ENCODE data around the gene NRXN3. TPM values are rescaled to one million over a fixed set of nuclear protein-coding genes. Genes with fewer than 3 reads are reported as not detected.

The NRXN3 gene
- total and polyA plus RNA-seq, 2 experiments from 2014 or later, result 1.0 to 1.8 TPM

DNA sequence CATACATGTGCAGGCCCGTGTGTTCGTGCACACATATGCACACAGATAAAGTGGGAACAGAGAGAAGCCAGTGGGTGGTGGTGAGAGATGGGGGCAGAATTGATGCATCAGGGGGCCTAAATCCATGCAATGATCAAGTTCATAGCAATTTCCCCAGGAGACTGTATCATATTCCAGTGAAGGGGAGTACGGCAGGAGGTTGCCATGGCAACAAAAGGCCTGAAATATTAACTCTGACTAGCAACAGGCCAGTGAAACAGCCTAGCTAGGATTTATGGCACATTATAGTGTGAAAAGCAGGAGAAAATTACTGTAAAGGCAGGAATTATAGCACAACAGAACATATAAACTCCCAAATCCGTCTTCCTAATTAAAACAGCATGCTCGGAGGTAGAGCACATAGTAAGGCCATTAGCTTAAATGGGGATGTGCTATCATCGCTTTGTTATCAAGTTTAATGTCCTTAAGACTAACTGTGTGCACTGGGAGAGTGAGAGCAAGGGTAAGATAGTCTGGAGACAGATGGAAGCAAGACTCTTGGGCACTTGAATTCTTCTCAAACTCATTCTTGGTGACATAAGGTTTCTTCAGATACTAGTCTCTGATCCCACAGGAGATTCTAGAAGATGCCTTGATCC, 1234.8 kb downstream of the NRXN3 start (continued):
- TF ChIP-seq CREB1 (CRISPR knock-in tag; IDR thresholded peaks at IDR 0.05; ENCODE audit: low read depth) (no peak), STAT1 (IDR thresholded peaks at IDR 0.05; ENCODE audit: unreplicated experiment) (no peak), ZNF114 (CRISPR knock-in tag; IDR thresholded peaks at IDR 0.05) (no peak), NANOG (IDR thresholded peaks at IDR 0.05; ENCODE audit: borderline replicate concordance) (no peak)
- TF ChIP-seq, protein P1, sequence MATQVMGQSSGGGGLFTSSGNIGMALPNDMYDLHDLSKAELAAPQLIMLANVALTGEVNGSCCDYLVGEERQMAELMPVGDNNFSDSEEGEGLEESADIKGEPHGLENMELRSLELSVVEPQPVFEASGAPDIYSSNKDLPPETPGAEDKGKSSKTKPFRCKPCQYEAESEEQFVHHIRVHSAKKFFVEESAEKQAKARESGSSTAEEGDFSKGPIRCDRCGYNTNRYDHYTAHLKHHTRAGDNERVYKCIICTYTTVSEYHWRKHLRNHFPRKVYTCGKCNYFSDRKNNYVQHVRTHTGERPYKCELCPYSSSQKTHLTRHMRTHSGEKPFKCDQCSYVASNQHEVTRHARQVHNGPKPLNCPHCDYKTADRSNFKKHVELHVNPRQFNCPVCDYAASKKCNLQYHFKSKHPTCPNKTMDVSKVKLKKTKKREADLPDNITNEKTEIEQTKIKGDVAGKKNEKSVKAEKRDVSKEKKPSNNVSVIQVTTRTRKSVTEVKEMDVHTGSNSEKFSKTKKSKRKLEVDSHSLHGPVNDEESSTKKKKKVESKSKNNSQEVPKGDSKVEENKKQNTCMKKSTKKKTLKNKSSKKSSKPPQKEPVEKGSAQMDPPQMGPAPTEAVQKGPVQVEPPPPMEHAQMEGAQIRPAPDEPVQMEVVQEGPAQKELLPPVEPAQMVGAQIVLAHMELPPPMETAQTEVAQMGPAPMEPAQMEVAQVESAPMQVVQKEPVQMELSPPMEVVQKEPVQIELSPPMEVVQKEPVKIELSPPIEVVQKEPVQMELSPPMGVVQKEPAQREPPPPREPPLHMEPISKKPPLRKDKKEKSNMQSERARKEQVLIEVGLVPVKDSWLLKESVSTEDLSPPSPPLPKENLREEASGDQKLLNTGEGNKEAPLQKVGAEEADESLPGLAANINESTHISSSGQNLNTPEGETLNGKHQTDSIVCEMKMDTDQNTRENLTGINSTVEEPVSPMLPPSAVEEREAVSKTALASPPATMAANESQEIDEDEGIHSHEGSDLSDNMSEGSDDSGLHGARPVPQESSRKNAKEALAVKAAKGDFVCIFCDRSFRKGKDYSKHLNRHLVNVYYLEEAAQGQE (IDR thresholded peaks at IDR 0.05; ENCODE audit: unreplicated experiment), result no peak

DNA sequence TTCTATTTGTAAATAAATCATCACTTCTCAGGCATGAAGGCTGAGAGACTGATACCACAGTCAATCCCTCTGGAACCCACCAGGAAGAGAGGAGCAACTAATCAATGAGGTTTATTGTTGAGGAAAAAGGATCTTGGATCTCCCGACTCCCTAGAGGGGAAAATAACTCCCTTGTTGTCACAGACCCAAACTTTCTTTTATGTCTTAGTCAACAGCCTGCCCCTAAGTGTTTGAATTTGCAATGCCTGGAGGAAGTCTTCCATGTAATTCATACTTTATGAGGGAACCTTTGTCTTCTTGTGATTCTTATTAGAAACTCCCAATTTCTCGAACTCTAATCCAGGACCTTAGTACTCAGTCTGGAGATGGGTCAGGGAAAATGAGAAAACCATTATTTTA, 1235.3 kb downstream of the NRXN3 start:
- H3K27me3 ChIP-seq (ENCODE audit: insufficient read depth), result no peaks in the 10 kb centered on the region
- H3K4me3 ChIP-seq, result no peak overlapping the region
- no peak overlapping the region for H3K27ac Mint-ChIP-seq
- H3K4me2 ChIP-seq, result no peak overlapping the region
- H3K4me3 Mint-ChIP-seq, result no peak overlapping the region
- no peaks in the 10 kb centered on the region for H3K36me3 ChIP-seq (ENCODE audit: insufficient read depth)
- H3K36me3 Mint-ChIP-seq (ENCODE audit: low read depth), result no peaks in the 10 kb centered on the region
- H3K27ac ChIP-seq (ENCODE audit: low read depth), result no peak overlapping the region
- no peak for DNase-seq (ENCODE audit: low spot score)
- TF ChIP-seq EZH2phosphoT487 (IDR thresholded peaks at IDR 0.05; ENCODE audit: unreplicated experiment) (no peak), STAT1 (IDR thresholded peaks at IDR 0.05; ENCODE audit: unreplicated experiment) (no peak)
- H3K4me1 Mint-ChIP-seq, result peaks cover 13% of the 10 kb centered on the region; the same call in 2 of the 3 replicates
- 0 out of 2 replicates have a peak, but pooled peaks cover 3% of the 10 kb centered on the region for H3K4me1 ChIP-seq (ENCODE audit: insufficient read depth)
- H3F3A ChIP-seq (replicated peaks; ENCODE audit: low read depth), result no peaks in the 10 kb centered on the region
- H4K20me1 ChIP-seq (replicated peaks; ENCODE audit: insufficient read depth), result no peaks in the 10 kb centered on the region
- no peak for ATAC-seq
- no peaks in the 10 kb centered on the region for H3K27me3 Mint-ChIP-seq (ENCODE audit: insufficient read depth, low read depth, poor library complexity)
- H3K79me2 ChIP-seq (replicated peaks; ENCODE audit: insufficient read depth), result no peaks in the 10 kb centered on the region
- no peaks in the 10 kb centered on the region; the same call in 2 of the 3 replicates for H3K9me3 Mint-ChIP-seq
- H3K9me2 ChIP-seq (ENCODE audit: insufficient read depth), result no peaks in the 10 kb centered on the region
- no peak overlapping the region for H2AFZ ChIP-seq

DNA sequence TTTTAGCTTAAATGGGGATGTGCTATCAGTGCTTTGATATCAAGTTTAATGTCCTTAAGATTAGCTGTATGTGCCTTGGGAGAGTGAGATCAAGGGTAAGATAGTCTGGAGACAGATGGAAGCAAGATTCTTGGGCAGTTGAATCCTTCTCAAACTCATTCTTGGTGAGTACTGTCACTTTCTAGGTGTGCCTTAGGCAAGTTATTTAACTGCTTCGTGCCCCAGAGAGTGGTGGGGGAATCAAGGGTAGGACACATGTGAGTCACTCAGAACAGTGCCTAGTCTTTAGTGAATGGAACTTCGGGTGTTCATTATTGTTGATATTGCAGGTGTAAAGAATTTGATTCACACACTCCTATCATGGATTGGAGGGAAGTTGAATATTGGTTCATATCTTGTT, 1237.4 kb downstream of the NRXN3 start:
- H3K27ac Mint-ChIP-seq, result no peak overlapping the region
- Histone ChIP-seq H3K27ac (ENCODE audit: low read depth) (no peak overlapping the region), H3K79me2 (replicated peaks; ENCODE audit: insufficient read depth) (no peaks in the 10 kb centered on the region), H3K9me2 (ENCODE audit: insufficient read depth) (no peaks in the 10 kb centered on the region), H3K27me3 (ENCODE audit: insufficient read depth) (no peaks in the 10 kb centered on the region), H3K4me3 (no peak overlapping the region), H3K4me1 (ENCODE audit: insufficient read depth) (0 out of 2 replicates have a peak, but pooled peaks cover 3% of the 10 kb centered on the region), H3F3A (replicated peaks; ENCODE audit: low read depth) (no peaks in the 10 kb centered on the region), H3K4me2 (no peak overlapping the region), H4K20me1 (replicated peaks; ENCODE audit: insufficient read depth) (no peaks in the 10 kb centered on the region), H2AFZ (no peak overlapping the region), H3K36me3 (ENCODE audit: insufficient read depth) (no peaks in the 10 kb centered on the region)
- peaks cover 13% of the 10 kb centered on the region; the same call in 2 of the 3 replicates for H3K4me1 Mint-ChIP-seq
- ATAC-seq, result no peak
- no peaks in the 10 kb centered on the region for H3K36me3 Mint-ChIP-seq (ENCODE audit: low read depth)
- no peak for DNase-seq (ENCODE audit: low spot score)
- no peak overlapping the region for H3K4me3 Mint-ChIP-seq
- H3K9me3 Mint-ChIP-seq, result no peaks in the 10 kb centered on the region; the same call in 2 of the 3 replicates
- H3K27me3 Mint-ChIP-seq (ENCODE audit: insufficient read depth, low read depth, poor library complexity), result no peaks in the 10 kb centered on the region
- TF ChIP-seq POLR2AphosphoS5 (IDR thresholded peaks at IDR 0.05; ENCODE audit: low read depth) (no peak), STAT1 (IDR thresholded peaks at IDR 0.05; ENCODE audit: unreplicated experiment) (no peak), EZH2 (IDR thresholded peaks at IDR 0.05; ENCODE audit: low read depth, unreplicated experiment) (no peak), ZNF331 (CRISPR knock-in tag; IDR thresholded peaks at IDR 0.05; ENCODE audit: low read depth) (no peak)
- TF ChIP-seq, protein P2, sequence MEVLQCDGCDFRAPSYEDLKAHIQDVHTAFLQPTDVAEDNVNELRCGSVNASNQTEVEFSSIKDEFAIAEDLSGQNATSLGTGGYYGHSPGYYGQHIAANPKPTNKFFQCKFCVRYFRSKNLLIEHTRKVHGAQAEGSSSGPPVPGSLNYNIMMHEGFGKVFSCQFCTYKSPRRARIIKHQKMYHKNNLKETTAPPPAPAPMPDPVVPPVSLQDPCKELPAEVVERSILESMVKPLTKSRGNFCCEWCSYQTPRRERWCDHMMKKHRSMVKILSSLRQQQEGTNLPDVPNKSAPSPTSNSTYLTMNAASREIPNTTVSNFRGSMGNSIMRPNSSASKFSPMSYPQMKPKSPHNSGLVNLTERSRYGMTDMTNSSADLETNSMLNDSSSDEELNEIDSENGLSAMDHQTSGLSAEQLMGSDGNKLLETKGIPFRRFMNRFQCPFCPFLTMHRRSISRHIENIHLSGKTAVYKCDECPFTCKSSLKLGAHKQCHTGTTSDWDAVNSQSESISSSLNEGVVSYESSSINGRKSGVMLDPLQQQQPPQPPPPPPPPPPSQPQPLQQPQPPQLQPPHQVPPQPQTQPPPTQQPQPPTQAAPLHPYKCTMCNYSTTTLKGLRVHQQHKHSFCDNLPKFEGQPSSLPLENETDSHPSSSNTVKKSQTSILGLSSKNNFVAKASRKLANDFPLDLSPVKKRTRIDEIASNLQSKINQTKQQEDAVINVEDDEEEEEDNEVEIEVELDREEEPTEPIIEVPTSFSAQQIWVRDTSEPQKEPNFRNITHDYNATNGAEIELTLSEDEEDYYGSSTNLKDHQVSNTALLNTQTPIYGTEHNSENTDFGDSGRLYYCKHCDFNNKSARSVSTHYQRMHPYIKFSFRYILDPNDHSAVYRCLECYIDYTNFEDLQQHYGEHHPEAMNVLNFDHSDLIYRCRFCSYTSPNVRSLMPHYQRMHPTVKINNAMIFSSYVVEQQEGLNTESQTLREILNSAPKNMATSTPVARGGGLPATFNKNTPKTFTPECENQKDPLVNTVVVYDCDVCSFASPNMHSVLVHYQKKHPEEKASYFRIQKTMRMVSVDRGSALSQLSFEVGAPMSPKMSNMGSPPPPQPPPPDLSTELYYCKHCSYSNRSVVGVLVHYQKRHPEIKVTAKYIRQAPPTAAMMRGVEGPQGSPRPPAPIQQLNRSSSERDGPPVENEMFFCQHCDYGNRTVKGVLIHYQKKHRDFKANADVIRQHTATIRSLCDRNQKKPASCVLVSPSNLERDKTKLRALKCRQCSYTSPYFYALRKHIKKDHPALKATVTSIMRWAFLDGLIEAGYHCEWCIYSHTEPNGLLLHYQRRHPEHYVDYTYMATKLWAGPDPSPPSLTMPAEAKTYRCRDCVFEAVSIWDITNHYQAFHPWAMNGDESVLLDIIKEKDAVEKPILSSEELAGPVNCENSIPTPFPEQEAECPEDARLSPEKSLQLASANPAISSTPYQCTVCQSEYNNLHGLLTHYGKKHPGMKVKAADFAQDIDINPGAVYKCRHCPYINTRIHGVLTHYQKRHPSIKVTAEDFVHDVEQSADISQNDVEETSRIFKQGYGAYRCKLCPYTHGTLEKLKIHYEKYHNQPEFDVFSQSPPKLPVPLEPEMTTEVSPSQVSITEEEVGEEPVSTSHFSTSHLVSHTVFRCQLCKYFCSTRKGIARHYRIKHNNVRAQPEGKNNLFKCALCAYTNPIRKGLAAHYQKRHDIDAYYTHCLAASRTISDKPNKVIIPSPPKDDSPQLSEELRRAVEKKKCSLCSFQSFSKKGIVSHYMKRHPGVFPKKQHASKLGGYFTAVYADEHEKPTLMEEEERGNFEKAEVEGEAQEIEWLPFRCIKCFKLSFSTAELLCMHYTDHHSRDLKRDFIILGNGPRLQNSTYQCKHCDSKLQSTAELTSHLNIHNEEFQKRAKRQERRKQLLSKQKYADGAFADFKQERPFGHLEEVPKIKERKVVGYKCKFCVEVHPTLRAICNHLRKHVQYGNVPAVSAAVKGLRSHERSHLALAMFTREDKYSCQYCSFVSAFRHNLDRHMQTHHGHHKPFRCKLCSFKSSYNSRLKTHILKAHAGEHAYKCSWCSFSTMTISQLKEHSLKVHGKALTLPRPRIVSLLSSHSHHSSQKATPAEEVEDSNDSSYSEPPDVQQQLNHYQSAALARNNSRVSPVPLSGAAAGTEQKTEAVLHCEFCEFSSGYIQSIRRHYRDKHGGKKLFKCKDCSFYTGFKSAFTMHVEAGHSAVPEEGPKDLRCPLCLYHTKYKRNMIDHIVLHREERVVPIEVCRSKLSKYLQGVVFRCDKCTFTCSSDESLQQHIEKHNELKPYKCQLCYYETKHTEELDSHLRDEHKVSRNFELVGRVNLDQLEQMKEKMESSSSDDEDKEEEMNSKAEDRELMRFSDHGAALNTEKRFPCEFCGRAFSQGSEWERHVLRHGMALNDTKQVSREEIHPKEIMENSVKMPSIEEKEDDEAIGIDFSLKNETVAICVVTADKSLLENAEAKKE (CRISPR knock-in tag; IDR thresholded peaks at IDR 0.05), result no peak

Measured in GM23338 (cell line).